ENCODE data around the gene SYT7.

Gene SYT7

DNA sequence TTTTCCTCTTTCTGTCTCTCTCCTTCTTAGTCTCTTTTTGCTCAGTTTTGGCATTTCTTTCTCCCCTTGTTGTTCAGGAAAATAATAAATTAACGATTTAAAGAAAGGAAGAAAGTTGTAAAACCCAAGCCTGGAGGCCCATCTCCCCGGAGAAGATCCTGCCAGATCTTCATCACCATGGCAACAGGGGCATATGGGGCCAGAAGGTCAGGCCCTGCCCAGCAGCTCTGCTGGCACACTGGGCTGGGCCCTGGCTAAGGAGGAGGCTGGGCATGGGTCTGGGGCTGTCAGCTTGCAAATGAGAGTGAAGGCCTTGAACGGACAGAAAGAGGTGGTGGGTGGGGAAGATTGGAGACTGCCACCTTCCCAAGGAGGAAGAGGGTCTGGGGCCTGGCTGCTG, 69.5 kb downstream of the SYT7 start:
- DNase-seq, result no peak

GRCh38 chr11:61510974-61511373, 69.9 kb downstream of the SYT7 start:
- no peak for DNase-seq

GRCh38 chr11:61510166-61510919, 70.5 kb downstream of the SYT7 start:
- no peak for DNase-seq

GRCh38 chr11:61509043-61510029, 71.5 kb downstream of the SYT7 start:
- DNase-seq, result peak; percentile 87

DNA sequence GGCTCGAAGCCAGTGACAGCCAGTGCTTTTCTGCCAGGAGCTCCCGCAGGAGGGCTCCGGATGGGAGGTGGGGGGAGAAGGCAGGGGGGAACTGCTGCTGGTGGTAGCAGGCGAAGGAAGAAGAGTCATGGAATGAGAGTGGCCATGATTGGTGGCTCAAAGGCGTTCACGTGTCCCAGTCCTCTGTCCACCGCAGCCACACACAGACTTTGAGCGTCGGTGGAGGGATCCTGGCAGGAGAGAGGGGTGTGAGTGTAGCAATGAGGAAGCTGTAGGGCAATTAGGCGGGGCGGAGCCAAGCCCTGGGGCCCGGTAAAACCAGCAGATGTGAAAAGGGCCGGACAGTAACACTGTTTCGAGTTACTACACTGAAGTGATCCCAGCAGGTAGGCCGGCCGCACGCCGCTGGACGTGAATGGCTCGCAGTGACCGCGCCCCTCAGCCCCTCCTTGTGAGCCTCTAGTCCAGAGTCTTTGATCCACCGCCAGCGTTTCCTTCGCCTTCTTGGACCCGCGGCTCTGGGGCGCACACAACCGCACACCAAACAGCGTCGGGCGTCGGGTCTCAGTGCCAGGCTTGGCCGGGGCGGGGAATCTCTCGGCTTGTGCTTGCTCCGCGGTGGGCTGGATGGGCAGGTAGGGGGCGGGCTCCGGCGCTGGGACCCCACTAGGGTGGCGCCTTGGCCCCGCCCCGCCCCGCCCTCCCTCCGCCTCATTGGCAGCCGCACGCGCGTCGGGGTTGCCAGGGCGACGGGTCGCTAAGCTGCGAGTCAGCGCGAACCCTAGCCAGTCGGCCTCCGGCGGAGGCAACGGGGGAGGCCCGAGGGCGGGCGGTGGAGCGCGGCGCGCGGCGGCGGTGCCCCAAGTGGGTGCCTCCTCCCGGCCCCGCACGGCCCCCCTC, 72.7 kb downstream of the SYT7 start, which contains the start of gene LRRC10B:
Gene LRRC10B, plus strand, starts transcription at position 788 of the 900 bp plus-strand sequence. CDS start 250 bp downstream, outside the sequence.
- DNase-seq, result peak; percentile 78

GRCh38 chr11:61507012-61507768, 73.7 kb downstream of the SYT7 start:
- no peak for DNase-seq

- no peak for DNase-seq
Observed at GRCh38 chr11:61505640-61506155, 75.2 kb downstream of the SYT7 start.

- DNase-seq, result no peak
Observed at GRCh38 chr11:61505106-61505505, 75.8 kb downstream of the SYT7 start.

- no peak for DNase-seq
Observed at GRCh38 chr11:61503135-61503770, 77.6 kb downstream of the SYT7 start.

- no peak for DNase-seq
Observed at GRCh38 chr11:61502522-61502921, 78.4 kb downstream of the SYT7 start.

GRCh38 chr11:61499816-61500491, 80.9 kb downstream of the SYT7 start:
- DNase-seq, result no peak

GRCh38 chr11:61498767-61499341, 82.0 kb downstream of the SYT7 start:
- DNase-seq, result no peak

- DNase-seq, result no peak
Observed at GRCh38 chr11:61497876-61498275, 83.0 kb downstream of the SYT7 start.

DNA sequence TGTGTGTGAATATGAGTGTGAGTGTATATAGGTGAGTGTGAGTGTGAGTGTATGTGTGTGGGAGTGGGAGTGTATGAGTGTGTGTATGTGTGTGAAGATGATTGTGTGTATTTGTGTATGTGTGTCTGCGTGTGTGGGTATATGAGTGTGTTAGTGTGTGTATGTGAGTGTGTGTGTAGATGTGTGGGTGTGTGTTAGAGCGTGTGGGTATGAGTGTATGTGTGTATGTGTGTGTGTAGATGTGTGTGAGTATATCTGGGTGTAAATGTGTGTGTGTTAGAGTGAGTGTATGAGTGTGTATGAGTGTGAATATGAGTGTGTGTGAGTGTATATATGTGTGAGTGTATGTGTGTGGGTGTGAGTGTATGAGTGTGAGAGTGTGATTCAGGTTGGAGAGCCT, 83.4 kb downstream of the SYT7 start:
- DNase-seq, result no peak

GRCh38 chr11:61496602-61497400, 84.1 kb downstream of the SYT7 start:
- DNase-seq, result no peak

DNA sequence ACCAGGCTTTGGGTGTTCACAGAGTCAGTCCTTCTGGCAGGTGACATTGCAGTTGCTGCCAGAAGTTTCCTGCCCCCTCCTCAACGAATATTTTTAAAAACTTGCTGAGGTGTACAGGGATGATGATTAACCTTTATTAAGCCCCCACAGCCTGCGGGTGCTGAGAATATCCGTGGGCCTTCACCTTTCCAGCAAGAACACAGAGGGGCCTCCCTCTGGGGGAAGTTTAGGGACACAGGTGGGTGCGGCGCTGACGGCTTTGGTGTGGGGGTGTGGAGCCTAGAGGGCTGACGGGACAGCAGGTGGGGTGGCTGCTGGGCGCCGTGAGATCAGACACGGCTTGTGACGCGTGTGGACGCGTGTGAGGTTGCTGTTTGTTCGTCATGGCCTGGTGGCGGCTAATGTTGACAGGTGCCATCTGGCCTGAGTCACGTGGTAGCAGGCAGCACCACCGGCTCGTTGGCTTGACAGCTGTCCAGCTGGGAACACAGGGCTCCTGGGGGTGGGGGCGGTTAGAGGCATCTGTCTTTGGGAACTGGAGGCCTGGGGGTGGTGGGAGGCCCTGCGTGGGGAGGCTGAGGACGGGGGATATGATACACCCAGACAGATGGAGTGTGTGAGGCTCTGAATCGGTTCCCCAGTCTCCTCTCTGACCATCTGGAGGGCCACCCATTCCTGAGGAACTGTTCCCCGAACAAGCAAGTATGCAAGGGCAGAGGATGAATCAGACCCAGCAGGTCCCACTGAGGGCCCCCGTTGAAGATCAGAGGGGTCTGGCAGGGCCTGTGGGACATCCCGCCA, 84.9 kb downstream of the SYT7 start:
- DNase-seq, result peak; percentile 52

- DNase-seq, result peak; percentile 35
Observed at GRCh38 chr11:61494381-61494961, 86.4 kb downstream of the SYT7 start.

Measured in NCI-H1092 (cell line).